Measurements from ENCODE around the gene OR2Z1. TPM values are rescaled to one million over a fixed set of nuclear protein-coding genes. Genes with fewer than 3 reads are reported as not detected.
"Not testable (repeated sequence)": the region's sequence is repeated elsewhere in the genome, so short reads cannot be mapped to it uniquely, and the experiment has no call there.

Gene OR2Z1
- total RNA-seq, 1 donor from 2014 or later = not detected

DNA sequence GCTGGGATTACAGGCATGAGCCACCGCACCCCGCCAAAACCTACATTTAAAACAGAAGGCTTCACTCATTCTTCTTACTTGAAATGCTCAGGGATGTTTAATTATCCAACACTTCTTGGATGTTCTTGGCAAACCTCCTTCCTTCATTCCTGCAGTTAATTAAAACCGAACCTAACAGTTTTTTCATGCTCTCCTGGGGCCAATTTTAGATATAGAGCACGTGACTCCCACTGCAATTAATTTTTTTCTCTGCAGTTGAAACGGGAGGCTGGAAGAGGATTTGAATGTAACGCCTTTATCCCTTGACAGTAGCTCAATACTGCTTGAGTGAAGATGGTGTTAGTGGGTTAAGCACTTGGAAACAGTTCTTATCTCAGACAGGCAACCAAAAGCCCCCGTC, 18.2 kb upstream of the OR2Z1 start:
- H3K4me1 Mint-ChIP-seq = no peaks in the 10 kb centered on the region
- no peaks in the 10 kb centered on the region for H3K36me3 Mint-ChIP-seq (ENCODE audit: low read depth)
- H3K9me3 Mint-ChIP-seq = no peaks in the 10 kb centered on the region
- TF ChIP-seq, protein P1, sequence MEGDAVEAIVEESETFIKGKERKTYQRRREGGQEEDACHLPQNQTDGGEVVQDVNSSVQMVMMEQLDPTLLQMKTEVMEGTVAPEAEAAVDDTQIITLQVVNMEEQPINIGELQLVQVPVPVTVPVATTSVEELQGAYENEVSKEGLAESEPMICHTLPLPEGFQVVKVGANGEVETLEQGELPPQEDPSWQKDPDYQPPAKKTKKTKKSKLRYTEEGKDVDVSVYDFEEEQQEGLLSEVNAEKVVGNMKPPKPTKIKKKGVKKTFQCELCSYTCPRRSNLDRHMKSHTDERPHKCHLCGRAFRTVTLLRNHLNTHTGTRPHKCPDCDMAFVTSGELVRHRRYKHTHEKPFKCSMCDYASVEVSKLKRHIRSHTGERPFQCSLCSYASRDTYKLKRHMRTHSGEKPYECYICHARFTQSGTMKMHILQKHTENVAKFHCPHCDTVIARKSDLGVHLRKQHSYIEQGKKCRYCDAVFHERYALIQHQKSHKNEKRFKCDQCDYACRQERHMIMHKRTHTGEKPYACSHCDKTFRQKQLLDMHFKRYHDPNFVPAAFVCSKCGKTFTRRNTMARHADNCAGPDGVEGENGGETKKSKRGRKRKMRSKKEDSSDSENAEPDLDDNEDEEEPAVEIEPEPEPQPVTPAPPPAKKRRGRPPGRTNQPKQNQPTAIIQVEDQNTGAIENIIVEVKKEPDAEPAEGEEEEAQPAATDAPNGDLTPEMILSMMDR (conservative IDR thresholded peaks at IDR 0.05) = no peak
- DNase-seq (ENCODE audit: low read depth, low spot score) = no peak
- H3K27me3 Mint-ChIP-seq (ENCODE audit: low read depth) = peaks cover 37% of the 10 kb centered on the region
- no peak overlapping the region for H3K4me3 Mint-ChIP-seq
- no peak overlapping the region for H3K27ac Mint-ChIP-seq (ENCODE audit: unreplicated experiment)

DNA sequence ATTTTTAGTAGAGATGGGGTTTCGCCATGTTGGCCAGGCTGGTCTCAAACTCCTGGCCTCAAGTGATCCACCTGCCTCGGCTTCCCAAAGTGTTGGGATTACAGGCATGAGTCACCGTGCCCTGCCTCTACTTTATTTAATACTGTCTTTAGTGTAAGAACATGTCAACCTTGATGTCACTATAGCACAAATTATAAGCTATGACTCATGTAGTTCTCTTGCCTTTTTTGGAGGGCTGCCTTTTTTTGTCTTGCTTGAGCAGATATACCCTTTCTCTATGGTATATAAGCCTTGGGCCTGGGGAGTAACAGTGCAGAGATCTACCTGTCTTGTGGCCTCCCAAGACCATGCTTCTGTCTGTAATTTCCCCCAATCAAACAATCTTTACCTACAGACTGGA, 16.1 kb upstream of the OR2Z1 start:
- not testable (repeated sequence) for H3K9me3 Mint-ChIP-seq; H3K36me3 Mint-ChIP-seq (ENCODE audit: low read depth); H3K4me3 Mint-ChIP-seq; H3K4me1 Mint-ChIP-seq; H3K27ac Mint-ChIP-seq (ENCODE audit: unreplicated experiment); DNase-seq (ENCODE audit: low read depth, low spot score)
- H3K27me3 Mint-ChIP-seq (ENCODE audit: low read depth) = peaks cover 29% of the 10 kb centered on the region

DNA sequence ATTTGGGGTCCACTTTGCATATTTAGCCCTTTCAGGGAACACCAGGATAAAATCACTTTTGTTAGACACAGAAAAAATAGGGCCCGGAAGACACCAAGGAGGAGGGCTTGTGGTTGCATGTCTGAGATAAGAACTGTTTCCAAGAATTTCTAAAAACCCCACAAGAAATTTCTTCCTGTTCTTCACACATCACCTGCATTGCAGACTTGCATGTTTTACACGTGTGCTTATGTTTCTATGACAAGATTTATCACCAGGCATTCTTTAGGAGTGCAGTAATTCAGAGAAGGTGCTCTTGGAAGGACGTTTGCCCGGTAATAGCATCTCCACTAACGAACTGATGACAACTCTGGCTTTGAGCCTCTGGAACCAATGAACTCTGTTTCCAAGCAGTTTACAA, 15.7 kb upstream of the OR2Z1 start:
- no peak overlapping the region for H3K4me3 Mint-ChIP-seq
- H3K27ac Mint-ChIP-seq (ENCODE audit: unreplicated experiment) = no peak overlapping the region
- DNase-seq (ENCODE audit: low read depth, low spot score) = no peak
- H3K27me3 Mint-ChIP-seq (ENCODE audit: low read depth) = peaks cover 26% of the 10 kb centered on the region
- no peaks in the 10 kb centered on the region for H3K36me3 Mint-ChIP-seq (ENCODE audit: low read depth)
- H3K9me3 Mint-ChIP-seq = no peaks in the 10 kb centered on the region
- H3K4me1 Mint-ChIP-seq = no peaks in the 10 kb centered on the region
- TF ChIP-seq, protein P1 (conservative IDR thresholded peaks at IDR 0.05) = no peak

DNA sequence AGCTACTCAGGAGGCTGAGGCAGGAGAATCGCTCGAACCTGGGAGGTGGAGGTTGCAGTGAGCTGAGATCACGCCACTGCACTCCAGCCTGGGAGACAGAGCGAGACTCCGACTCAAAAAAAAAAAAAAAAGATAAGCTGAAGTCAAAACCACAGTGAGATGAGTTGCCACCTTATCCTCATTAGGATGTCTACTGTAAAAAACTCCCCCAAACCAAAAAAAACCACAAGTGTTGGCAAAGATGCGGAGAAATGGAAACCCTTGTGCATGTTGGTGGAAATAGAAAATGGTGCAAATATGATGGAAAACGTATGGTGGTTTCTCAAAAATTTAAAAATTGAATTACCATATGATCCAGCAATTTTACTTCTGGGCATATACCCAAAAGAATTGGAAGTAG, 11.1 kb upstream of the OR2Z1 start:
- not testable (repeated sequence) for H3K4me3 Mint-ChIP-seq; H3K4me1 Mint-ChIP-seq; DNase-seq (ENCODE audit: low read depth, low spot score); H3K27me3 Mint-ChIP-seq (ENCODE audit: low read depth); H3K36me3 Mint-ChIP-seq (ENCODE audit: low read depth); H3K27ac Mint-ChIP-seq (ENCODE audit: unreplicated experiment)
- H3K9me3 Mint-ChIP-seq = peaks cover 11% of the 10 kb centered on the region

DNA sequence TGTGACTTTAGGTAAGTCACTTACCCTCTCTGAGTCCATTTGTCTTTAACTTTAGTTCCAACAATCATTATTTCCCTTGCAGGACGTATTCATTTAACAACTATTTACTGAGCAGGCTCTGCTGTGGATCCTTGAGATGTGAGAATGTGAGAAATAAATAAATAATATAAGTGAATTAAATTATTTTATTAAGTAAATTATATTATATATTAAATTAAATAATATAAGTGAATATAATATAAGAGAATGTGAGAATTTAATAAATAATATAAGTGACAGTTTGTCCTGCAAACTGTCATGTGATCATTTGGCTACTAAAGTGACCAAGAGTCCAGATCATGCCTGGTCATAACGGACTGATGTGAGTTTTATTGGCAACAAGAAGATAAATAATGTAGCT, 598 bp downstream of the OR2Z1 start:
- no peak for DNase-seq (ENCODE audit: low read depth, low spot score)
- Mint-ChIP-seq H3K36me3 (ENCODE audit: low read depth) (no peaks in the 10 kb centered on the region), H3K4me1 (no peaks in the 10 kb centered on the region), H3K4me3 (no peak overlapping the region), H3K27ac (ENCODE audit: unreplicated experiment) (no peak overlapping the region), H3K9me3 (peaks cover 8% of the 10 kb centered on the region), H3K27me3 (ENCODE audit: low read depth) (peaks cover 3% of the 10 kb centered on the region)
- TF ChIP-seq, protein P1 (conservative IDR thresholded peaks at IDR 0.05) = no peak

DNA sequence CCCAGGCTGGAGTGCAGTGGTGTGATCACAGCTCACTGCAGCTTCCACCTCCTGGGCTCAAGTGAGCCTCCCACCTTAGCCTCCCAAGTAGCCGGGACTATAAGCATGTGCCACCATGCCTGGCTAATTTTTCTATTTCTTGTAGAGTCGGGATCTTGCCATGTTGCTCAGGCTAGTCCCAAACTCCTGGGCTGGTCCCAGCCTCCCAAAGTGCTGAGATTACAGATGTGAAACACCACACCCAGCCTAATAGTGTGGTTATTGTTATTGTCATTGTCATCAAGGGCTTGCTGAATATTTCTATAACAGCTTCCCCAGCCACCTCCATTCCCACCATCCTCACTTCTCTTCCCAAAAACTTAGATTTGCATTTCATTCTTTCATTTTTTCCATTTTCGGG, 2.8 kb downstream of the OR2Z1 start:
- Mint-ChIP-seq H3K9me3 (peaks cover 5% of the 10 kb centered on the region), H3K36me3 (ENCODE audit: low read depth) (no peaks in the 10 kb centered on the region), H3K27ac (ENCODE audit: unreplicated experiment) (no peak overlapping the region), H3K4me3 (no peak overlapping the region), H3K4me1 (no peaks in the 10 kb centered on the region), H3K27me3 (ENCODE audit: low read depth) (peaks cover 3% of the 10 kb centered on the region)
- no peak for DNase-seq (ENCODE audit: low read depth, low spot score)
- TF ChIP-seq, protein P1 (conservative IDR thresholded peaks at IDR 0.05) = no peak

Data from neural crest cell (in vitro differentiated cells).